ENCODE results near the gene STX11.

STX11 gene

GRCh38 chr6:144216668-144217218 lies 66.4 kb downstream of the STX11 start:
- Histone ChIP-seq H3K79me2 (ENCODE audit: low read length) (no peaks in the 10 kb centered on the region), H3K36me3 (replicated peaks; ENCODE audit: insufficient read depth, low read length) (no peaks in the 10 kb centered on the region), H3K9me2 (replicated peaks; ENCODE audit: insufficient read depth, low read length) (no peaks in the 10 kb centered on the region), H3K9ac (ENCODE audit: low read length) (peak overlapping the region; percentile 86; the same call in 1 of the 2 replicates), H3K27ac (ENCODE audit: low read length) (peak overlapping the region; percentile 89; the same call in 1 of the 2 replicates), H4K20me1 (ENCODE audit: insufficient read depth, low read length) (no peaks in the 10 kb centered on the region), H3K4me1 (ENCODE audit: low read length) (peaks cover 4% of the 10 kb centered on the region; the same call in 1 of the 2 replicates), H3K27me3 (replicated peaks; ENCODE audit: insufficient read depth, low read length) (no peaks in the 10 kb centered on the region), H3K4me3 (ENCODE audit: low read length) (peak overlapping the region; percentile 69), H3K4me2 (ENCODE audit: low read depth, low read length) (peak overlapping the region; percentile 49), H3F3A (ENCODE audit: insufficient read depth, low read length) (0 out of 2 replicates have a peak, but pooled peaks cover 4% of the 10 kb centered on the region), H2AFZ (ENCODE audit: low read length) (no peak overlapping the region), H3K9me3 (replicated peaks; ENCODE audit: insufficient read depth, low read length) (no peaks in the 10 kb centered on the region)
- no peak for DNase-seq
- TF ChIP-seq EZH2phosphoT487 (IDR thresholded peaks at IDR 0.05; ENCODE audit: low read length) (no peak), EZH2 (optimal IDR thresholded peaks at IDR 0.05; ENCODE audit: low read depth, low read length) (no peak), CTCF (IDR thresholded peaks at IDR 0.05; ENCODE audit: low read length) (no peak)

DNA sequence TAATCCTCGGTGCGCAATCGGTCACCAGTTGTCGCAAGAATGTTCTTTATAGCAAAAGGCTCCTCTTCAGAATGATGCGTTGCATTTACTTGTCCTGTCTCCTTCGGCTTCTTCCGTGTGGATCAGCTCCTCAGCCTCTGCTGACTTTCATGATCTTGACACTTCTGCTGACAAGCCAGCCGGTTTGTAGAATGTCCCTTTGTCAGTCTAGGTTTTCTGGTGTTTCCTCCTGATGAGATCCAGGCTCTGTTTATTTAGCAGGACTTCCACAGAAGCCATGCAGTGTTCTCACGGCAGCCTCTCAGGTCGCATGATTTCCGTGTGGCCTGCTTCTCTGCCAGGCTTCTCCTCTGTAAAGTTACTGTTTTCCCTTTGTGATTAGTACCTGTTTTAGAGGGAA lies 66.9 kb downstream of the STX11 start:
- H3K4me3 ChIP-seq (ENCODE audit: low read length): peak overlapping the region; percentile 69; the same call in 1 of the 2 replicates
- H3K9me3 ChIP-seq (replicated peaks; ENCODE audit: insufficient read depth, low read length): no peaks in the 10 kb centered on the region
- DNase-seq: no peak
- H3K36me3 ChIP-seq (replicated peaks; ENCODE audit: insufficient read depth, low read length): no peaks in the 10 kb centered on the region
- H3K9me2 ChIP-seq (replicated peaks; ENCODE audit: insufficient read depth, low read length): no peaks in the 10 kb centered on the region
- H3F3A ChIP-seq (ENCODE audit: insufficient read depth, low read length): 0 out of 2 replicates have a peak, but pooled peaks cover 4% of the 10 kb centered on the region
- H3K9ac ChIP-seq (ENCODE audit: low read length): no peak overlapping the region
- no peaks in the 10 kb centered on the region for H4K20me1 ChIP-seq (ENCODE audit: insufficient read depth, low read length)
- no peak overlapping the region for H2AFZ ChIP-seq (ENCODE audit: low read length)
- TF ChIP-seq EZH2phosphoT487 (IDR thresholded peaks at IDR 0.05; ENCODE audit: low read length): no peak
- TF ChIP-seq EZH2 (optimal IDR thresholded peaks at IDR 0.05; ENCODE audit: low read depth, low read length): no peak
- no peak for TF ChIP-seq CTCF (IDR thresholded peaks at IDR 0.05; ENCODE audit: low read length)
- H3K27ac ChIP-seq (ENCODE audit: low read length): no peak overlapping the region
- no peaks in the 10 kb centered on the region for H3K27me3 ChIP-seq (replicated peaks; ENCODE audit: insufficient read depth, low read length)
- H3K79me2 ChIP-seq (ENCODE audit: low read length): no peaks in the 10 kb centered on the region
- peaks cover 4% of the 10 kb centered on the region; the same call in 1 of the 2 replicates for H3K4me1 ChIP-seq (ENCODE audit: low read length)
- H3K4me2 ChIP-seq (ENCODE audit: low read depth, low read length): peak overlapping the region; percentile 49; the same call in 1 of the 2 replicates

GRCh38 chr6:144217797-144218196 lies 67.5 kb downstream of the STX11 start:
- Histone ChIP-seq H3F3A (ENCODE audit: insufficient read depth, low read length) (0 out of 2 replicates have a peak, but pooled peaks cover 4% of the 10 kb centered on the region), H3K79me2 (ENCODE audit: low read length) (no peaks in the 10 kb centered on the region), H2AFZ (ENCODE audit: low read length) (no peak overlapping the region), H3K4me3 (ENCODE audit: low read length) (no peak overlapping the region), H3K4me2 (ENCODE audit: low read depth, low read length) (no peak overlapping the region), H3K9me3 (replicated peaks; ENCODE audit: insufficient read depth, low read length) (no peaks in the 10 kb centered on the region), H3K4me1 (ENCODE audit: low read length) (peaks cover 4% of the 10 kb centered on the region; the same call in 1 of the 2 replicates), H3K9ac (ENCODE audit: low read length) (no peak overlapping the region), H4K20me1 (ENCODE audit: insufficient read depth, low read length) (no peaks in the 10 kb centered on the region), H3K9me2 (replicated peaks; ENCODE audit: insufficient read depth, low read length) (no peaks in the 10 kb centered on the region), H3K27me3 (replicated peaks; ENCODE audit: insufficient read depth, low read length) (no peaks in the 10 kb centered on the region), H3K36me3 (replicated peaks; ENCODE audit: insufficient read depth, low read length) (no peaks in the 10 kb centered on the region), H3K27ac (ENCODE audit: low read length) (no peak overlapping the region)
- TF ChIP-seq EZH2 (optimal IDR thresholded peaks at IDR 0.05; ENCODE audit: low read depth, low read length): no peak
- no peak for TF ChIP-seq EZH2phosphoT487 (IDR thresholded peaks at IDR 0.05; ENCODE audit: low read length)
- TF ChIP-seq CTCF (IDR thresholded peaks at IDR 0.05; ENCODE audit: low read length): no peak
- DNase-seq: no peak
